VCaP (cell line): ENCODE data around the gene CASP8AP2.
"Not testable (repeated sequence)": the region's sequence is repeated elsewhere in the genome, so short reads cannot be mapped to it uniquely, and the experiment has no call there.

Source experiments
- H3K27ac ChIP-seq: fragments of 450-650 bp; 2 replicates; pipeline ENCODE4 v1.5.1; 2017
- TF ChIP-seq, protein P1 (sequence below): fragments of 450-650 bp; conservative IDR thresholded peaks from 2 replicates; pipeline ENCODE4 v1.5.1; 2017; ENCODE audit warnings: mild to moderate bottlenecking, moderate library complexity

CASP8AP2 gene

DNA sequence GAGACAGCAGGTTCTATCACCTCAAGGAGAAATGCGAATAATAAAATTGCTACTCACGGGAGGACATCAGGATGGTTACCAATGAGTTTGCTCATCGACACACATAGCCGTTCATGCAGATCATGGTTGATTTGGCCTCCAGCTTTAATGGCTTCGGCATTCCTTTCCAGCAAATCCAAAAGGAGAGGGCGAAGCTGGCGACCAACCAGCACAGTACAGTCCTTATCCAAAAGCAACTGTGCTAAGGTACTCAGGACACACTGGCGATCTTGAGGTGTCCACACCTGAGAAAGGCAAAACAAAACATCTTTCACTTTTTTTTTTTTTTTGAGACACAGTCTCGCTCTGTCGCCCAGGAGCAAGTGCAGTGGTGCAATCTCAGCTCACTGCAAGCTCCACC lies 26.4 kb upstream of the CASP8AP2 start:
- TF ChIP-seq, protein P1, sequence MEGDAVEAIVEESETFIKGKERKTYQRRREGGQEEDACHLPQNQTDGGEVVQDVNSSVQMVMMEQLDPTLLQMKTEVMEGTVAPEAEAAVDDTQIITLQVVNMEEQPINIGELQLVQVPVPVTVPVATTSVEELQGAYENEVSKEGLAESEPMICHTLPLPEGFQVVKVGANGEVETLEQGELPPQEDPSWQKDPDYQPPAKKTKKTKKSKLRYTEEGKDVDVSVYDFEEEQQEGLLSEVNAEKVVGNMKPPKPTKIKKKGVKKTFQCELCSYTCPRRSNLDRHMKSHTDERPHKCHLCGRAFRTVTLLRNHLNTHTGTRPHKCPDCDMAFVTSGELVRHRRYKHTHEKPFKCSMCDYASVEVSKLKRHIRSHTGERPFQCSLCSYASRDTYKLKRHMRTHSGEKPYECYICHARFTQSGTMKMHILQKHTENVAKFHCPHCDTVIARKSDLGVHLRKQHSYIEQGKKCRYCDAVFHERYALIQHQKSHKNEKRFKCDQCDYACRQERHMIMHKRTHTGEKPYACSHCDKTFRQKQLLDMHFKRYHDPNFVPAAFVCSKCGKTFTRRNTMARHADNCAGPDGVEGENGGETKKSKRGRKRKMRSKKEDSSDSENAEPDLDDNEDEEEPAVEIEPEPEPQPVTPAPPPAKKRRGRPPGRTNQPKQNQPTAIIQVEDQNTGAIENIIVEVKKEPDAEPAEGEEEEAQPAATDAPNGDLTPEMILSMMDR = no peak
- H3K27ac ChIP-seq = no peak overlapping the region

DNA sequence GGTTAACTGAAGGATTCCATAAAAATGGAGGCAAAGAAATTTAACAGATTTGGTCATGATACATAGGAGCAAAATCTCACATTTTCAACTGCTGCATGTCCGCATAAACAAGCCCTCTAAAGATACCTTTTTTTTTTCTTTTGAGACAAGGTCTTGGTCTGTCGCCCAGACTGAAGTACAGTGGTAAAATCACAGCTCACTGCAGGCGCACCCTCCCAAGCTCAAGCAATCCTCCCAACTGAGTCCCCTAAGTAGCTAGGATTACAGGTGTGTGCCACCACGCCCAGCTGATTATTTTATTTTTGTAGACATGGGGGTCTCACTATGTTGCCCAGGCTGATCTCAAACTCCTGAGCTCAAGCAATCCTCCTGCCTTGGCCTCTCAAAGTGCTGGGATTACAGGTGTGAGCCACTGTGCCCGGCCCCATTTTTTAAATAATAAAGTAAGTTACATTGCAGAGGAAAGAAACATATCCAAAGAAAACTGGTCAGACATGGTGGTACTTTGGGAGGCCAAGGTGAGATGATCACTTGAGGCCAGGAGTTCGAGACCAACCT lies 23.8 kb upstream of the CASP8AP2 start:
- TF ChIP-seq, protein P1 = no peak
- peak overlapping the region; percentile 36 for H3K27ac ChIP-seq

DNA sequence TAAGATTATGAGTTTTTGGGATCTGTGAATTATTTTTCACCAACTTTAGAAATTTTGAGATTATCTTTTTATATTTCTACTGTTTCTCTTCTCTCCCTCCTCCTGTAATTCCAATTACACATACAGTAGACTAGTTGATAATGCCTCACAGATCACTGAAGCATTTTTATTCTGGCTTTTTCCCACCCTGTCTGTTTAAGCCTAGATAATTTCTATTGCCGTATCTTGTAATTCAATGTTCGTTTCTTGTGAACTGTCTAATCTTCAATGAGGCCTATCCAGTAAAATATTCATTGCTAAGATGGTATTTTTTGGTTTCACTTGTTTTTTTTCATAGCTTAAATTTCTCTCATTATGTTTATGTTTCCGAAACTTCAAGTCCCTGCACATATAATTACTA lies 22.1 kb upstream of the CASP8AP2 start:
- TF ChIP-seq, protein P1 = no peak

DNA sequence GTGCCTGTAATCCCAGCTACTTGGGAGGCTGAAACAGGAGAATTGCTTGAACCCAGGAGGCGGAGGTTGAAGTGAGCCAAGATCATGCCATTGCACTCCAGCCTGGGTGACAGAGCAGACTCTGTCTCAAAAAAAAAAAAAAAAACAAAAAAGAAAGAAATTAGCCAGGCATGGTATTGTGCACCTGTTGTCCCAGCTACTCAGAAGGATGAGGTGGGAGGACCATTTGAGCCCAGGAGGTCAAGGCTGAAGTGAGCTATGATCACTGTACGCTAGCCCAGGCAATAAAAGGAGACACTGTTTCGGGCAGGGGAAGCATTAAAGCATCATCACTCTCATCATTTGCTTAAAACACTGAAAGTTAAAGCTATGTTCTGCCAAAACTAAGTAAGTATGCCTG lies 16.3 kb upstream of the CASP8AP2 start:
- not testable (repeated sequence) for H3K27ac ChIP-seq

More for the DNA sequence above, 22.1 kb upstream of the CASP8AP2 start:
- no peak overlapping the region for H3K27ac ChIP-seq

DNA sequence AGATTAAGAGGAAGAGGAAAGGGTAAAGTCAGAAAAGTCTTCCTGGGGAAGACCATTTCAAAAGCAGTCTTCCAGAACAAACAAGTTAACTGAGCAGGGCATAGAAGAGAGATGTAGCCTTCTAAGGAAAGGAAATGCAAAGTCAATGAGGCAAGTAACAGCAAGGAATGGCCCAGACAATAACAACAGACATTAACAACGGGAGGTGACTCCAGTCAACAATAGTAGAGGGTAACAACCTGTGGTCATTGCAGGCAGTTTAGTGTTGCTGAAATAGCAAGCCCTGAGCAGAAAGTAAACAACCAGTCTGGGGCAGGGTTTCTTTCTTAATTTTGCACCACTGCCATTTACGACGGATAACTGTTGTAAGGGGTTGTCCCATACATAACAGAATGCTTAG lies 12.2 kb upstream of the CASP8AP2 start:
- TF ChIP-seq, protein P1 = no peak
- peak overlapping the region; percentile 84; the same call in 1 of the 2 replicates for H3K27ac ChIP-seq

DNA sequence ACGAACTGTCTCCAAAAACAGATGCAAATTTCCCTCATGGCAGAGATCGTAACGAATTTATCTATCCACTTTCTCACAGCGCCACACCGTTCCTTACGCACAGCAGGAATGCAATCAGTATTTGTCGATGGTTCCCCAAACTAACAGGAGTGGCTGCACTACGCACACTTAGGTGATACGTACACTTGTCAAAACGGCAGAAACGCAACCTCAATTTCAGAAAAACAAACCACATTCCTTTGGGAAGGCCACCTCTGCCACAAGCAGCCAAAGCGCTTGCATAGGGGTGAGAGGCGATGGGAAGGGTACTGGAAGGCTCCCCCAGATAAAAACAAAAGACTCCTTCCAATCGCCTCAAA lies 10.7 kb upstream of the CASP8AP2 start:
- TF ChIP-seq, protein P1 = no peak
- peak overlapping the region; percentile 84 for H3K27ac ChIP-seq

DNA sequence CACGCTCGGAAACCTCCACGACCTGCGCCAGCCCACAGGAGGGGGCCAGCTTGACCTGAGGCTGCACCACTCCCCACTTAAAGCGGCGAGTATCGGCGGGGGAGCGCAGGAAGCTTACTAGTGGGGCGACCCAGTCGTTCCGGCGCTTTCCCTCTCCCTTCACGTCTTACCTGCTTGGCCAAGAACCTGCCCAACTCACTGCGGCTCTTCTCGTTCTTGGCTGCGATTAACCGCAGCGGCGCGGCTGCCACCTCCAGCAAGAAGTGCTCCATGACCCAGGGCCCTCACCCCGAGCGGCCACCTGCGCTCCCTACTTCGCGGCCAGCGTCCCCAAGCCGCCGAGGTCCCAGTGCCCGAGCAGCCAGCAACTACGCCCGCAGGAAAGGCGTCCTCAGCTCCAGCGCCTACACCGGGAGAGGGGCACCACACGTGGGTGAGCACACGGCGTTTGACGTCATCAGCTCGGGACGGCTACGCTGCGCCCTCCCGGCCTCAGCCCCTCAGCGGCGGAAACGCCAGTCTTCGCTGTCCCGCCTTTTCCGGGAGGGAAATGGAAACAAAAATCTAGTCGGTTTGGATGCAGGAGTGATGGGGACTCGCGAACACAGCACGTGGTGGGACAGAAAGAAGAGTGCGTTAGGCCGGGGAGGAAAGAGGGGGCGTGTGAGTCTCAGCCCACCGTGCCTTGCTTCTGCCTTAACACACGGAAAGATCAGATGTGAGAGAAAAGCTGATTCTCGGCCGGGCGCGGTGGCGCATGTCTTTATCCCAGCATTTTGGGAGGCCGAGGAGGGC lies 10.1 kb upstream of the CASP8AP2 start, which contains the start of gene MDN1:
MDN1 (minus strand) TSS at position 459 of the 795 bp plus-strand sequence; CDS start at position 272, 187 bp downstream.
- TF ChIP-seq, protein P1 = no peak
- H3K27ac ChIP-seq = peak within 1 kb of the TSS; percentile 84

DNA sequence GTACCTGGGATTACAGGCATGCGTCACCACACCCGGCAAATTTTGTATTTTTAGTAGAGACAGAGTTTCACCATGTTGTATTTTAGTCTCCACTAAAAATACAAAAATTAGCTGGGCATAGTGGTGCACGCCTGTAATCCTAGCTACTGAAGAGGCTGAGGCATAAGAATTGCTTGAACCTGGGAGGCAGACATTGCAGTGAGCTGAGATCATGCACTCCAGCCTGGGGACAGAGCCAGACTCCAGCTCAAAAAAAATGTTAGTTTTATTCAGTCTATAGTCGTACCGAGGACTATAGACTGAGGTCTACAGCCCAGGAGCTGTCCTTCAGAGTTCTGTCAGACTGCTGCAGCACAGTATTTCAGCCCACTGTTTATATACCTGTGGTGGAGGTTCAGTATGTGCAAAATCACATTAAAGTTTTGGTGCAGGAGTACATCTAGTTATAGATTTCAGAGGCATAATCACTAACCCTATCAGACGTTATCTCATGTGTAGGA lies 3.6 kb upstream of the CASP8AP2 start:
- no peak overlapping the region for H3K27ac ChIP-seq
- TF ChIP-seq, protein P1 = no peak

DNA sequence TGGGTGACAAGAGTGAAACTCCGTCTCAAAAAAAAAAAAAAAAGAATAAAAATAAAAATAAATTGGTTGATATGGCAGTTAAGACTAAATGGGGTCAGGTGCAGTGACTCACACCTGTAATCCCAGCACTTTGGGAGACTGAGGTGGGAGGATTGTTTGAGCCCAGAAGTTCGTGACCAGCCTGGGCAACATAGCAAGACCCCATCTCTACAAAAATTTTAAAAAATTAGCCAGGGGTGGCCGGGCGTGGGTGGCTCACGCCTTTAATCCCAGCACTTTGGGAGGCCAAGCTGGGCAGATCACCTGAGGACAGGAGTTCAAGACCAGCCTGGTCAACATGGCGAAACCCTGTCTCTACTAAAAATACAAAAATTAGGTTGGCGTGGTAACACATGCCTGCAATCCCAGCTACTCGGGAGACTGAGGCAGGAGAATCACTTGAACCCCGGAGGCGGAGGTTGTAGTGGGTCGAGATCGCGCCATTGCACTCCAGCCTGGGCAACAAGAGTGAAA lies 1.1 kb upstream of the CASP8AP2 start:
- H3K27ac ChIP-seq = peak overlapping the region; percentile 85
